Measurements from ENCODE around the gene C1orf56. TPM values are rescaled to one million over a fixed set of nuclear protein-coding genes. Genes with fewer than 3 reads are reported as not detected.

The C1orf56 gene
- total and polyA plus RNA-seq, 2 donors (not counting 1 experiment from before 2014, with no cell fraction given), result 1.5 to 3.5 TPM

- no peak for DNase-seq (ENCODE audit: low read depth in 2 of 2)
- Histone ChIP-seq H3K9ac (ENCODE audit: insufficient read depth, low read length) (no peak overlapping the region), H2AFZ (ENCODE audit: low read length) (no peak overlapping the region), H3K4me3 (replicated peaks in 1 of 4; ENCODE audit: control extremely low read depth in 1 of 4, insufficient read depth in 1 of 4, low read depth in 3 of 4, low read length in 4 of 4) (no peak overlapping the region), H3K9me3 (ENCODE audit: control insufficient read depth, insufficient read depth, low read depth, low read length) (no peaks in the 10 kb centered on the region), H3K27me3 (ENCODE audit: control insufficient read depth, insufficient read depth, low read length) (no peaks in the 10 kb centered on the region), H3K79me2 (ENCODE audit: control insufficient read depth, insufficient read depth, low read length) (no peaks in the 10 kb centered on the region), H3K4me1 (ENCODE audit: control insufficient read depth, extremely low read depth, insufficient read depth, low read length) (no peaks in the 10 kb centered on the region), H3K4me2 (ENCODE audit: extremely low read depth, insufficient read depth, low read length) (no peak overlapping the region), H3K27ac (ENCODE audit: insufficient read depth, low read length) (no peak overlapping the region), H4K20me1 (ENCODE audit: control insufficient read depth, extremely low read depth, insufficient read depth, low read length) (no peaks in the 10 kb centered on the region), H3K36me3 (ENCODE audit: control insufficient read depth, insufficient read depth, low read length) (no peaks in the 10 kb centered on the region)
- TF ChIP-seq EZH2 (IDR thresholded peaks at IDR 0.05; ENCODE audit: low read length, missing control alignments) (no peak), CTCF (conservative IDR thresholded peaks at IDR 0.05 in 1 of 2, IDR thresholded peaks at IDR 0.05 in 1 of 2; ENCODE audit: low read depth in 1 of 2, low read length in 2 of 2) (no peak)
These were observed 50.6 kb downstream of the C1orf56 start for GRCh38 chr1:151098126-151098525.

Other genes with a start within 250 kb of the C1orf56 start
- 461 and 479 TPM in 2 replicates for gene CTSK, start 239.5 kb upstream of the C1orf56 start, total RNA-seq
- 209 and 361 TPM in 2 replicates for gene CTSK, start 239.5 kb upstream of the C1orf56 start, polyA plus RNA-seq
- gene ARNT, start 171.2 kb upstream of the C1orf56 start, total RNA-seq, result 32.4 and 37.3 TPM in 2 replicates
- gene ARNT, start 171.2 kb upstream of the C1orf56 start, polyA plus RNA-seq, result 37.1 and 44.9 TPM in 2 replicates
- not detected in 2 replicates for gene CTXND2, start 160.6 kb upstream of the C1orf56 start, total RNA-seq
- not detected in 2 replicates for gene CTXND2, start 160.6 kb upstream of the C1orf56 start, polyA plus RNA-seq
- 26.7 and 30.7 TPM in 2 replicates for gene SETDB1, start 121.4 kb upstream of the C1orf56 start, total RNA-seq
- gene SETDB1, start 121.4 kb upstream of the C1orf56 start, polyA plus RNA-seq, result 25.3 and 27.0 TPM in 2 replicates
- gene CERS2, start 72.9 kb upstream of the C1orf56 start, total RNA-seq, result 138 and 190 TPM in 2 replicates
- gene CERS2, start 72.9 kb upstream of the C1orf56 start, polyA plus RNA-seq, result 201 and 254 TPM in 2 replicates
- gene ANXA9, start 65.5 kb upstream of the C1orf56 start, total RNA-seq, result under 0.01 and 0.33 TPM in 2 replicates
- gene ANXA9, start 65.5 kb upstream of the C1orf56 start, polyA plus RNA-seq, result 0.03 and 0.07 TPM in 2 replicates
- 9.2 and 17.3 TPM in 2 replicates for gene MINDY1, start 40.8 kb upstream of the C1orf56 start, total RNA-seq
- 10.1 and 11.7 TPM in 2 replicates for gene MINDY1, start 40.8 kb upstream of the C1orf56 start, polyA plus RNA-seq
- 6.3 and 7.2 TPM in 2 replicates for gene PRUNE1, start 39.3 kb upstream of the C1orf56 start, total RNA-seq
- 11.8 and 16.6 TPM in 2 replicates for gene PRUNE1, start 39.3 kb upstream of the C1orf56 start, polyA plus RNA-seq
- gene BNIPL, start 11.2 kb upstream of the C1orf56 start, total RNA-seq, result under 0.01 and 0.33 TPM in 2 replicates
- gene BNIPL, start 11.2 kb upstream of the C1orf56 start, polyA plus RNA-seq, result 0.07 and 0.10 TPM in 2 replicates
- 29.8 and 36.5 TPM in 2 replicates for gene CDC42SE1, start 11.9 kb downstream of the C1orf56 start, total RNA-seq
- 49.9 and 55.0 TPM in 2 replicates for gene CDC42SE1, start 11.9 kb downstream of the C1orf56 start, polyA plus RNA-seq
- 0.77 and 2.8 TPM in 2 replicates for gene MLLT11, start 12.6 kb downstream of the C1orf56 start, total RNA-seq
- 7.2 and 10.4 TPM in 2 replicates for gene MLLT11, start 12.6 kb downstream of the C1orf56 start, polyA plus RNA-seq
- 12.8 and 13.9 TPM in 2 replicates for gene GABPB2, start 23.0 kb downstream of the C1orf56 start, total RNA-seq
- 13.0 and 14.9 TPM in 2 replicates for gene GABPB2, start 23.0 kb downstream of the C1orf56 start, polyA plus RNA-seq
- 0.51 and 0.99 TPM in 2 replicates for gene SEMA6C, start 98.9 kb downstream of the C1orf56 start, total RNA-seq
- 0.76 and 0.94 TPM in 2 replicates for gene SEMA6C, start 98.9 kb downstream of the C1orf56 start, polyA plus RNA-seq
- not detected in 2 replicates for gene TNFAIP8L2, start 108.9 kb downstream of the C1orf56 start, total RNA-seq
- not detected in 2 replicates for gene TNFAIP8L2, start 108.9 kb downstream of the C1orf56 start, polyA plus RNA-seq
- 8.2 and 9.7 TPM in 2 replicates for gene LYSMD1, start 118.2 kb downstream of the C1orf56 start, total RNA-seq
- gene LYSMD1, start 118.2 kb downstream of the C1orf56 start, polyA plus RNA-seq, result 3.6 and 4.6 TPM in 2 replicates
- 26.5 and 29.2 TPM in 2 replicates for gene SCNM1, start 118.4 kb downstream of the C1orf56 start, total RNA-seq
- 29.7 and 32.7 TPM in 2 replicates for gene SCNM1, start 118.4 kb downstream of the C1orf56 start, polyA plus RNA-seq
- gene TMOD4, start 128.2 kb downstream of the C1orf56 start, total RNA-seq, result not detected in 2 replicates
- gene TMOD4, start 128.2 kb downstream of the C1orf56 start, polyA plus RNA-seq, result 0.41 and 0.53 TPM in 2 replicates
- 42.9 and 47.5 TPM in 2 replicates for gene VPS72, start 142.4 kb downstream of the C1orf56 start, total RNA-seq
- gene VPS72, start 142.4 kb downstream of the C1orf56 start, polyA plus RNA-seq, result 43.8 and 57.8 TPM in 2 replicates
- gene PIP5K1A, start 150.8 kb downstream of the C1orf56 start, total RNA-seq, result 61.4 and 80.9 TPM in 2 replicates
- 108 and 118 TPM in 2 replicates for gene PIP5K1A, start 150.8 kb downstream of the C1orf56 start, polyA plus RNA-seq
- 193 and 240 TPM in 2 replicates for gene PSMD4, start 207.0 kb downstream of the C1orf56 start, total RNA-seq
- 210 and 282 TPM in 2 replicates for gene PSMD4, start 207.0 kb downstream of the C1orf56 start, polyA plus RNA-seq
- 8.2 and 11.7 TPM in 2 replicates for gene ZNF687, start 234.5 kb downstream of the C1orf56 start, total RNA-seq
- 7.2 and 7.6 TPM in 2 replicates for gene ZNF687, start 234.5 kb downstream of the C1orf56 start, polyA plus RNA-seq

Measured in fibroblast of lung (primary cell).